Measurements from ENCODE around the gene HDAC5. TPM values are rescaled to one million over a fixed set of nuclear protein-coding genes. Genes with fewer than 3 reads are reported as not detected.

The HDAC5 gene
- total RNA-seq, 4 donors from 2014 or later = 45.3 to 182 (median 70.8) TPM

DNA sequence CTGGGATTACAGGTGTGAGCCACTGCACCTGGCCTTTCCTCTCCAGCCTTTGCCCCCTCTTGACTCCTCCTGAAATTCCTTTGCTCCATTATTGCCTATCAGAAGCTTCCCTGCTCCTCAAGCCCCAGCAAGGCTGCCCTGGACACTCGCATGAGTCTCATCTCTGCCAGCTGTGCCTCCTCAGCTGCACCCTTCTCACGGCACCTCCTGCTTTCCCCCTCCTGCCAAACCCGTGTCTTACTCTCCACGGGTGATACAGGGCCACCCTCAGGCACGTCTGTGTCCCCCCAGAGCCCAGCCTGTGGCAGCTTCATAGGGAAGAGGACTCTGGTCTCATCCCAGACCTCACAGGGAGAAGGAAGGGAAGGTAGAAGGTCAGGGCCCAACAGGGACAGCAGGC, 37.5 kb downstream of the HDAC5 start:
- 85% methylated on average over 5 of the region's 5 CpGs; no CpG with 5 or more reads in 1 of the 2 donors for WGBS, 2 donors (ENCODE audit: low coverage in 1 of 2)

DNA sequence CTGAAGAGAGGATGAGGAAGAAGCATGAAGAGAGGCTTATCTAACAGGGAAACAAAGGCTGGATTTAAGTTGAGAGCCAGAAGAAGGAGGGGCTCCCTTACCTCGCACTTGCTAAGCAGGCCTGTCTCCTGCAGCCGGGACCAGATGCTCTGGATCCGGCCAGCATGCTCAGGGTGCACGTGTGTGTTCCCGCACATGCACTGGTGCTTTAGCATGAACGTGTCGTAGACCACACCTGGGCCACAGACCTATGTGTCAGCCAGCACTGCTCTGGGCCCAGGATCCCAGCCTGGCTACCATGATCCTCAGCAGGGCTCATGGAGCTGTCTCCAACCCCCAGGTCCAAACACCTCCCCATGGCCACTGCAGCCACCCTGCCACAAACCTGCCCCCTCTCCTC, 38.5 kb downstream of the HDAC5 start:
- no peak for DNase-seq
- Histone ChIP-seq H3K4me1 (peaks cover 0 to 11% (median 5%) of the 10 kb centered on the region in 4 donors), H3K36me3 (peaks cover 0 to 14% (median 3%) of the 10 kb centered on the region in 4 donors), H3K27me3 (no peaks in the 10 kb centered on the region), H3K27ac (no peak overlapping the region), H3K4me3 (no peak overlapping the region), H3K9me3 (no peaks in the 10 kb centered on the region)
- intact Hi-C loops (cut with DNase I; ENCODE audit: low total_unique reads) = no loop called here
- TF ChIP-seq POLR2A (IDR thresholded peaks at IDR 0.05) (no peak), EP300 (IDR thresholded peaks at IDR 0.05; ENCODE audit: low read depth) (no peak), POLR2AphosphoS5 (IDR thresholded peaks at IDR 0.05) (no peak)
- TF ChIP-seq, protein P1, sequence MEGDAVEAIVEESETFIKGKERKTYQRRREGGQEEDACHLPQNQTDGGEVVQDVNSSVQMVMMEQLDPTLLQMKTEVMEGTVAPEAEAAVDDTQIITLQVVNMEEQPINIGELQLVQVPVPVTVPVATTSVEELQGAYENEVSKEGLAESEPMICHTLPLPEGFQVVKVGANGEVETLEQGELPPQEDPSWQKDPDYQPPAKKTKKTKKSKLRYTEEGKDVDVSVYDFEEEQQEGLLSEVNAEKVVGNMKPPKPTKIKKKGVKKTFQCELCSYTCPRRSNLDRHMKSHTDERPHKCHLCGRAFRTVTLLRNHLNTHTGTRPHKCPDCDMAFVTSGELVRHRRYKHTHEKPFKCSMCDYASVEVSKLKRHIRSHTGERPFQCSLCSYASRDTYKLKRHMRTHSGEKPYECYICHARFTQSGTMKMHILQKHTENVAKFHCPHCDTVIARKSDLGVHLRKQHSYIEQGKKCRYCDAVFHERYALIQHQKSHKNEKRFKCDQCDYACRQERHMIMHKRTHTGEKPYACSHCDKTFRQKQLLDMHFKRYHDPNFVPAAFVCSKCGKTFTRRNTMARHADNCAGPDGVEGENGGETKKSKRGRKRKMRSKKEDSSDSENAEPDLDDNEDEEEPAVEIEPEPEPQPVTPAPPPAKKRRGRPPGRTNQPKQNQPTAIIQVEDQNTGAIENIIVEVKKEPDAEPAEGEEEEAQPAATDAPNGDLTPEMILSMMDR (IDR thresholded peaks at IDR 0.05) = no peak
- WGBS, 2 donors (ENCODE audit: low coverage in 1 of 2) = 89% methylated on average over 7 of the region's 7 CpGs; no CpG with 5 or more reads in 1 of the 2 donors
- in situ Hi-C loops (cut with MboI; ENCODE audit: low pct_ligation_motif_present in 1 of 4, low pct_unique_long_range_greater_than_20kb in 1 of 4, low sequenced_read_pairs in 3 of 4) = no loop called here

More for the DNA sequence above, 37.5 kb downstream of the HDAC5 start:
- peaks cover 0 to 14% (median 3%) of the 10 kb centered on the region in 4 donors for H3K36me3 ChIP-seq
- peaks cover 0 to 11% (median 5%) of the 10 kb centered on the region in 4 donors for H3K4me1 ChIP-seq
- H3K27ac ChIP-seq = peak overlapping the region in 1 of 4 donors; percentile 33
- no peak for DNase-seq
- H3K27me3 ChIP-seq = no peaks in the 10 kb centered on the region
- TF ChIP-seq, protein P1 (IDR thresholded peaks at IDR 0.05) = no peak
- no peak for TF ChIP-seq POLR2AphosphoS5 (IDR thresholded peaks at IDR 0.05)
- no peak for TF ChIP-seq POLR2A (IDR thresholded peaks at IDR 0.05)
- no peak for TF ChIP-seq EP300 (IDR thresholded peaks at IDR 0.05; ENCODE audit: low read depth)
- in situ Hi-C loops (cut with MboI; ENCODE audit: low pct_ligation_motif_present in 1 of 4, low pct_unique_long_range_greater_than_20kb in 1 of 4, low sequenced_read_pairs in 3 of 4) (no loop called here), intact Hi-C loops (cut with DNase I; ENCODE audit: low total_unique reads) (no loop called here)
- no peaks in the 10 kb centered on the region for H3K9me3 ChIP-seq
- H3K4me3 ChIP-seq = no peak overlapping the region

DNA sequence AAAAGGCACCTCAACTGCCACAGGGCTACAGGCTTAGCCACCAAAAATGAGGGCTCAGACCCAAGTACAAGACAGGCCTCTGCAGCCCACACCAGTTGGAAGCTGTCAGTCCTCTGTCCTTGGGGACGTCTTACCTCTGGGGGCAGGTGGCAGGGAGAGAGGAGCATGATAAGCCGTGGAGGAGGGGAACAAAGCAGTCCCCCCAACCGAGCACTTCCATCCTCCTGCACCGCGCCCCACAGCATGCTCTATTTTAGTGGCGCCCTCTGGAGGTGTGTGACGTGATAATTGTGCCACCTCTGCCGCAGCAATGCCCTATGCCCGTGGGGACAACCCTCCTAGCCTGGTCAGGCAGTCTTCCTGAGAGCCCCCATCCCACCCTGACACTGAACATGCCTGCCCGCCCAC, 39.3 kb downstream of the HDAC5 start:
- no peak overlapping the region for H3K27ac ChIP-seq
- intact Hi-C loops (cut with DNase I; ENCODE audit: low total_unique reads) = no loop called here
- 64% methylated on average over 10 of the region's 10 CpGs; no CpG with 5 or more reads in 1 of the 2 donors for WGBS, 2 donors (ENCODE audit: low coverage in 1 of 2)
- no peak overlapping the region for H3K4me3 ChIP-seq
- no peaks in the 10 kb centered on the region for H3K9me3 ChIP-seq
- TF ChIP-seq, protein P1 (IDR thresholded peaks at IDR 0.05) = no peak
- TF ChIP-seq POLR2A (IDR thresholded peaks at IDR 0.05) (no peak), POLR2AphosphoS5 (IDR thresholded peaks at IDR 0.05) (no peak), EP300 (IDR thresholded peaks at IDR 0.05; ENCODE audit: low read depth) (no peak)
- in situ Hi-C loops (cut with MboI; ENCODE audit: low pct_ligation_motif_present in 1 of 4, low pct_unique_long_range_greater_than_20kb in 1 of 4, low sequenced_read_pairs in 3 of 4) = no loop called here
- H3K4me1 ChIP-seq = peaks cover 0 to 11% (median 5%) of the 10 kb centered on the region in 4 donors
- H3K36me3 ChIP-seq = peaks cover 0 to 12% (median 3%) of the 10 kb centered on the region in 4 donors
- no peak for DNase-seq
- H3K27me3 ChIP-seq = no peaks in the 10 kb centered on the region

DNA sequence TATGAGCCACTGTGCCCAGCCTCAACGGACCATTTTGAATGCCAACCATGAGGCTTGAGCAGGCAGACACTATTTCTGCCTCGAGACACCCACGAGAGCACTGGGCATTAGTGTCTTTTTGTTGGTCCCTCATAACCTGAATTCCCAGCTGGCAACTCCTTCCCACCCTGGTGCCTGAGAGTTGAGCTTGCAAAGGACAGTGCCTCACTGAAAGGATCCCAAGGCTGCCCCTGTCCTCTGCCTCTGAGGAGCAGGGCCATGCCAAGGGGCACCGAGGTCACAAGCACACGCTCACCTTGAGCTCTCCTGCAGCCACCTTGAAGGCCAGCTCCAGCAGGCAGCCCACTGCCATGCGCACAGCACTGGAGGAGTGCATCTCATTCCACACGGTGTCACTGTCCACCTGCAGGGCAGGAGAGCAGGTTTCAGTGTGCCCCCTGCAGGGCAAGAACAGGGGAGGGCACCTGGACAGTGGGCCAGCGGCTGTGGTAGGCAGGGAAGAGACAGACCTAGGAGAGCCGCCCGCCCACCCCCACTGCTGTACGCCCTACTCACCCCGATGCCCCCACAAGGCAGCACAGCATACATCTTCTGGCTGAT, 40.1 kb downstream of the HDAC5 start:
- no peaks in the 10 kb centered on the region for H3K27me3 ChIP-seq
- H3K4me1 ChIP-seq = peaks cover 0 to 11% (median 5%) of the 10 kb centered on the region in 4 donors
- no peak for DNase-seq
- intact Hi-C loops (cut with DNase I; ENCODE audit: low total_unique reads) (no loop called here), in situ Hi-C loops (cut with MboI; ENCODE audit: low pct_ligation_motif_present in 1 of 4, low pct_unique_long_range_greater_than_20kb in 1 of 4, low sequenced_read_pairs in 3 of 4) (no loop called here)
- H3K36me3 ChIP-seq = peaks cover 0 to 14% (median 4%) of the 10 kb centered on the region in 4 donors
- no peaks in the 10 kb centered on the region for H3K9me3 ChIP-seq
- no peak overlapping the region for H3K27ac ChIP-seq
- 83 to 88% methylated on average over 1 to 10 of the region's 12 CpGs for WGBS, 2 donors (ENCODE audit: low coverage in 1 of 2)
- no peak for TF ChIP-seq POLR2A (IDR thresholded peaks at IDR 0.05)
- TF ChIP-seq, protein P1 (IDR thresholded peaks at IDR 0.05) = peak in 1 of 5 experiments; percentile 12
- H3K4me3 ChIP-seq = no peak overlapping the region

Data from transverse colon (tissue), 4 donors.